HepG2 (cell line): ENCODE results near the gene ZNF512B. TPM values are rescaled to one million over a fixed set of nuclear protein-coding genes. Genes with fewer than 3 reads are reported as not detected.

Experiments used
- ATF7 ChIP-seq, 2 experiments: fragments of 450-650 bp in 1 of 2; sonication (generic) in 1 of 2; formaldehyde crosslinking in 1 of 2; IDR thresholded peaks; 2 replicates each; pipeline versions ENCODE4 v1.4.0 to v1.6.1; 2016 to 2020; ENCODE audit warnings: antibody characterized with exemption in 1 of 2, mild to moderate bottlenecking in 1 of 2, missing genetic modification reagents in 1 of 2
- HES4 ChIP-seq: sonication (generic); formaldehyde crosslinking; IDR thresholded peaks from 2 replicates; pipeline ENCODE4 v1.9.0; 2021; ENCODE audit warnings: mild to moderate bottlenecking, missing genetic modification reagents, borderline replicate concordance
- KLF13 ChIP-seq: sonication (generic); formaldehyde crosslinking; IDR thresholded peaks from 2 replicates; pipeline ENCODE4 v1.4.0; 2020; ENCODE audit warnings: mild to moderate bottlenecking, missing genetic modification reagents
- MAF1 ChIP-seq: sonication (generic); formaldehyde crosslinking; IDR thresholded peaks from 2 replicates; pipeline ENCODE4 v1.5.0; 2020; ENCODE audit warnings: missing genetic modification reagents, borderline replicate concordance
- MIER3 ChIP-seq: IDR thresholded peaks from 2 replicates; pipeline ENCODE4 v1.6.1; 2016; ENCODE audit warnings: missing compliant biosample characterization, borderline replicate concordance
- PITX1 ChIP-seq: sonication (generic); formaldehyde crosslinking; IDR thresholded peaks from 2 replicates; pipeline ENCODE4 v1.5.1; 2020; ENCODE audit warnings: mild to moderate bottlenecking, missing genetic modification reagents
- RBFOX2 ChIP-seq: fragments of 200-400 bp; formaldehyde crosslinking; IDR thresholded peaks from 2 replicates; pipeline ENCODE4 v1.6.1; 2017; ENCODE audit warnings: low read depth, mild to moderate bottlenecking, low read length
- REL ChIP-seq: sonication (generic); formaldehyde crosslinking; conservative IDR thresholded peaks from 2 replicates; pipeline ENCODE4 v1.8.0; 2022; ENCODE audit warnings: mild to moderate bottlenecking, missing genetic modification reagents, moderate library complexity
- SETDB1 ChIP-seq: sonication (generic); formaldehyde crosslinking; IDR thresholded peaks from 2 replicates; pipeline ENCODE4 v1.5.1; 2020; ENCODE audit warnings: missing genetic modification reagents, mild to moderate bottlenecking, borderline replicate concordance
- SUZ12 ChIP-seq: fragments of 150-350 bp; IDR thresholded peaks from 2 replicates; pipeline ENCODE4 v1.6.1; 2014; ENCODE audit warnings: low read depth, low read length
- TMF1 ChIP-seq: sonication (generic); formaldehyde crosslinking; IDR thresholded peaks from 2 replicates; pipeline ENCODE4 v1.8.1; 2022; ENCODE audit warnings: low read depth, missing genetic modification reagents
- TOE1 ChIP-seq: sonication (generic); formaldehyde crosslinking; IDR thresholded peaks from 2 replicates; pipeline ENCODE4 v1.4.0; 2020; ENCODE audit warnings: mild to moderate bottlenecking, missing genetic modification reagents
- ZFP62 ChIP-seq: sonication (generic); formaldehyde crosslinking; IDR thresholded peaks from 2 replicates; pipeline ENCODE4 v1.4.0; 2020; ENCODE audit warnings: missing genetic modification reagents
- ZNF337 ChIP-seq: sonication (generic); formaldehyde crosslinking; IDR thresholded peaks from 2 replicates; pipeline ENCODE4 v1.5.1; 2020; ENCODE audit warnings: missing genetic modification reagents, low read depth, mild to moderate bottlenecking, borderline replicate concordance
- ZNF432 ChIP-seq: sonication (generic); formaldehyde crosslinking; IDR thresholded peaks from 2 replicates; pipeline ENCODE4 v1.5.0; 2020; ENCODE audit warnings: missing genetic modification reagents, mild to moderate bottlenecking, borderline replicate concordance
- ZNF557 ChIP-seq: sonication (generic); formaldehyde crosslinking; IDR thresholded peaks from 2 replicates; pipeline ENCODE4 v1.4.0; 2020; ENCODE audit warnings: missing genetic modification reagents
- ZNF615 ChIP-seq: sonication (generic); formaldehyde crosslinking; IDR thresholded peaks from 2 replicates; pipeline ENCODE4 v1.5.0; 2020; ENCODE audit warnings: mild to moderate bottlenecking, missing genetic modification reagents, borderline replicate concordance
- ZNF691 ChIP-seq: sonication (generic); formaldehyde crosslinking; IDR thresholded peaks from 2 replicates; pipeline ENCODE4 v1.4.0; 2020; ENCODE audit warnings: missing genetic modification reagents, low read depth, mild to moderate bottlenecking, borderline replicate concordance
- ZSCAN30 ChIP-seq: sonication (generic); formaldehyde crosslinking; IDR thresholded peaks from 2 replicates; pipeline ENCODE4 v1.5.0; 2020; ENCODE audit warnings: mild to moderate bottlenecking, missing genetic modification reagents
- polyA plus RNA-seq, 8 experiments: library from polyadenylated mRNA; depleted of rRNA in 3 of 8; stranded (reverse) in 7 of 8; unstranded in 1 of 8; fragments of >200 nt; fragmentation: Illumina TruSeq in 4 of 8; extraction: Trizol in 4 of 8; gene quantifications; 2 replicates each; pipeline versions ENCODE4 v1.2.1 to v1.2.3, GENCODE V29; 2011 to 2016; ENCODE audit warnings: low read depth in 4 of 8, missing spikeins in 1 of 8, mixed read lengths in 1 of 8; ENCODE audit not compliant: insufficient read depth in 1 of 8
- total RNA-seq, 5 experiments: library from RNA; depleted of rRNA; stranded (reverse); fragments of >200 nt; fragmentation: Illumina TruSeq; extraction: Trizol; gene quantifications; 2 replicates each; pipeline ENCODE4 v1.2.3, GENCODE V29; 2016; ENCODE audit warnings: low read depth in 1 of 5
- TF ChIP-seq, protein P1 (sequence below): sonication (generic); formaldehyde crosslinking; IDR thresholded peaks from 2 replicates; pipeline ENCODE4 v1.5.0; 2020; ENCODE audit warnings: missing genetic modification reagents
- TF ChIP-seq, protein P2 (sequence below): sonication (generic); formaldehyde crosslinking; IDR thresholded peaks from 2 replicates; pipeline ENCODE4 v1.8.0; 2022; ENCODE audit warnings: mild to moderate bottlenecking, missing genetic modification reagents
- TF ChIP-seq, protein P3 (sequence below): fragments of 450-650 bp; IDR thresholded peaks from 2 replicates; pipeline ENCODE4 v1.6.1; 2017
- TF ChIP-seq, protein P4 (sequence below): sonication (generic); formaldehyde crosslinking; IDR thresholded peaks from 2 replicates; pipeline ENCODE4 v1.8.1; 2023; ENCODE audit warnings: missing genetic modification reagents, inconsistent platforms, borderline replicate concordance

ZNF512B gene
- total and polyA plus RNA-seq, 2 of the 13 experiments (the other 11 are each of a cell fraction or from before 2014, with no cell fraction given), result 11.5 to 30.6 TPM

DNA sequence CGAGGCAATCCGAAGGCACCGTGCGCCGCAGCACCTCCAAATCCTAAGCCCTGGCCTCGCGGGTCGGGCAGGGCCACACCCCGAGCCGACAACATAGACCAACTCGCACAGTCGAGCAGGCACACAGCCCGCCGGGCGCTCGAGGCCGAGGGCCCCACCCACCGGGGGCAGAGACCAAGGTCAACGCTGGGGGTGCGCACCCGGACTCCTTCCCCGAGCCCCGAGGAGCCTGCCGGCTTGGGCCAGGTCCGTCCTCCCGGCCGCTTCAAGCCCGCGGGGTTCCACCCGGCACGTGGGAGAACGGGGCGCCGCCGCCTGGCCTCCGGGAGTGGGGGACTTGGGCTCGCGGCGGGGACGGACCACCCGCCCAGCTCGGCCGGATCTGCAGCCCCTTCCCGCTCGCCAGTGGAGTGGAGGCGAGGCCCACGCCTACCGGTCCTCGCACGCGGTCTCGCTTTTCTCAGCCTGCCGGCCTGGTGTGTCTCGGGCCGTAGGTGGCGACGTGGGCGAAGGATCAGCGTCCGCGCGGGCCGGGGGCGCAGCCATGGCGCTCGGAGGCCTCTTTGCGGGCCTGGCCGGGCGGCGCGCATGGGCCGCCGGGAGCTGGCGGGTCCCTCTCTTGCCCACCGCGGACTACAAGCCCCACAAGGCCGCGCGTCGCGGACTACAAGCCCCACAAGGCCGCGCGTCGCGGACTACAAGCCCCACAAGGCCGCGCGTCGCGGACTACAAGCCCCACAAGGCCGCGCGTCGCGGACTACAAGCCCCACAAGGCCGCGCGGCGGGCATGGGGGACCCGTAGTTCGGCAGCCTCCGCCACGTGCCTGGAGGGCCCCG lies 13.7 kb downstream of the ZNF512B start, which contains the start of gene UCKL1 (continued):
- TF ChIP-seq, protein P1, sequence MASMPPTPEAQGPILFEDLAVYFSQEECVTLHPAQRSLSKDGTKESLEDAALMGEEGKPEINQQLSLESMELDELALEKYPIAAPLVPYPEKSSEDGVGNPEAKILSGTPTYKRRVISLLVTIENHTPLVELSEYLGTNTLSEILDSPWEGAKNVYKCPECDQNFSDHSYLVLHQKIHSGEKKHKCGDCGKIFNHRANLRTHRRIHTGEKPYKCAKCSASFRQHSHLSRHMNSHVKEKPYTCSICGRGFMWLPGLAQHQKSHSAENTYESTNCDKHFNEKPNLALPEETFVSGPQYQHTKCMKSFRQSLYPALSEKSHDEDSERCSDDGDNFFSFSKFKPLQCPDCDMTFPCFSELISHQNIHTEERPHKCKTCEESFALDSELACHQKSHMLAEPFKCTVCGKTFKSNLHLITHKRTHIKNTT (CRISPR knock-in tag), result no peak; the same call in none of the 2 replicates
- TF ChIP-seq SUZ12 (peak; percentile 98), RBFOX2 (peak; percentile 100), ATF7 (IDR thresholded peaks at IDR 0.05) (no peak), ATF7 (CRISPR knock-in tag; IDR thresholded peaks at IDR 0.05) (peak; percentile 84), ZNF691 (CRISPR knock-in tag) (peak; percentile 98), ZNF337 (peak; percentile 92; the same call in 1 of the 2 replicates), ZNF615 (0 out of 2 replicates have a peak, but pooled peaks have one; percentile 91), TOE1 (CRISPR knock-in tag) (peak; percentile 99), ZNF432 (peak; percentile 71; the same call in 1 of the 2 replicates), TMF1 (CRISPR knock-in tag) (peak; percentile 73), ZFP62 (peak; percentile 100), MAF1 (peak; percentile 97), PITX1 (peak; percentile 86), REL (CRISPR knock-in tag) (peak; percentile 94), SETDB1 (CRISPR knock-in tag) (peak; percentile 82; the same call in 1 of the 2 replicates), HES4 (CRISPR knock-in tag) (peak; percentile 94), KLF13 (peak; percentile 93; the same call in 1 of the 2 replicates), ZSCAN30 (CRISPR knock-in tag) (no peak; the same call in none of the 2 replicates), MIER3 (peak; percentile 87; the same call in 1 of the 2 replicates), ZNF557 (CRISPR knock-in tag) (peak; percentile 88; the same call in 1 of the 2 replicates)
- TF ChIP-seq, protein P2, sequence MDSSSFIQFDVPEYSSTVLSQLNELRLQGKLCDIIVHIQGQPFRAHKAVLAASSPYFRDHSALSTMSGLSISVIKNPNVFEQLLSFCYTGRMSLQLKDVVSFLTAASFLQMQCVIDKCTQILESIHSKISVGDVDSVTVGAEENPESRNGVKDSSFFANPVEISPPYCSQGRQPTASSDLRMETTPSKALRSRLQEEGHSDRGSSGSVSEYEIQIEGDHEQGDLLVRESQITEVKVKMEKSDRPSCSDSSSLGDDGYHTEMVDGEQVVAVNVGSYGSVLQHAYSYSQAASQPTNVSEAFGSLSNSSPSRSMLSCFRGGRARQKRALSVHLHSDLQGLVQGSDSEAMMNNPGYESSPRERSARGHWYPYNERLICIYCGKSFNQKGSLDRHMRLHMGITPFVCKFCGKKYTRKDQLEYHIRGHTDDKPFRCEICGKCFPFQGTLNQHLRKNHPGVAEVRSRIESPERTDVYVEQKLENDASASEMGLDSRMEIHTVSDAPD (CRISPR knock-in tag), result peak; percentile 92
- TF ChIP-seq, protein P3, sequence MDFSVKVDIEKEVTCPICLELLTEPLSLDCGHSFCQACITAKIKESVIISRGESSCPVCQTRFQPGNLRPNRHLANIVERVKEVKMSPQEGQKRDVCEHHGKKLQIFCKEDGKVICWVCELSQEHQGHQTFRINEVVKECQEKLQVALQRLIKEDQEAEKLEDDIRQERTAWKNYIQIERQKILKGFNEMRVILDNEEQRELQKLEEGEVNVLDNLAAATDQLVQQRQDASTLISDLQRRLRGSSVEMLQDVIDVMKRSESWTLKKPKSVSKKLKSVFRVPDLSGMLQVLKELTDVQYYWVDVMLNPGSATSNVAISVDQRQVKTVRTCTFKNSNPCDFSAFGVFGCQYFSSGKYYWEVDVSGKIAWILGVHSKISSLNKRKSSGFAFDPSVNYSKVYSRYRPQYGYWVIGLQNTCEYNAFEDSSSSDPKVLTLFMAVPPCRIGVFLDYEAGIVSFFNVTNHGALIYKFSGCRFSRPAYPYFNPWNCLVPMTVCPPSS, result no peak
- TF ChIP-seq, protein P4, sequence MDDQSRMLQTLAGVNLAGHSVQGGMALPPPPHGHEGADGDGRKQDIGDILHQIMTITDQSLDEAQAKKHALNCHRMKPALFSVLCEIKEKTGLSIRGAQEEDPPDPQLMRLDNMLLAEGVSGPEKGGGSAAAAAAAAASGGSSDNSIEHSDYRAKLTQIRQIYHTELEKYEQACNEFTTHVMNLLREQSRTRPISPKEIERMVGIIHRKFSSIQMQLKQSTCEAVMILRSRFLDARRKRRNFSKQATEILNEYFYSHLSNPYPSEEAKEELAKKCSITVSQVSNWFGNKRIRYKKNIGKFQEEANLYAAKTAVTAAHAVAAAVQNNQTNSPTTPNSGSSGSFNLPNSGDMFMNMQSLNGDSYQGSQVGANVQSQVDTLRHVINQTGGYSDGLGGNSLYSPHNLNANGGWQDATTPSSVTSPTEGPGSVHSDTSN, result peak; percentile 84
